MCF 10A (cell line): ENCODE data around the gene RPRD2. TPM values are rescaled to one million over a fixed set of nuclear protein-coding genes. Genes with fewer than 3 reads are reported as not detected.

ENCODE experiments used
- BruUV-seq: library from RNA; stranded (reverse); fragments of 400-500 nt; replicated peaks from 2 replicates; lab custom pipeline; 2021; lab: Mats Ljungman, UMichigan
- CTCF ChIA-PET: fragments of 300-600 bp; sonication (Branson Sonifier 250); formaldehyde crosslinking; extraction: SDS; loops from one replicate; lab custom pipeline; 2021; ENCODE audit warnings: antibody characterized with exemption, inconsistent platforms; lab: Yijun Ruan, JAX
- POLR2A ChIA-PET: fragments of 300-600, 350-650 bp; sonication (Branson Sonifier 250); formaldehyde crosslinking; extraction: SDS; loops from one replicate; lab custom pipeline; 2020; ENCODE audit warnings: antibody characterized with exemption, inconsistent platforms; lab: Yijun Ruan, JAX
- DNase-seq: peaks from one replicate; pipeline ENCODE4 v3.0.0-alpha.2; 2018; ENCODE audit not compliant: unreplicated experiment
- H3K27ac Mint-ChIP-seq: one replicate; pipeline ENCODE4 v1.8.0; 2022; ENCODE audit warnings: mild to moderate bottlenecking, low read depth, mixed read lengths; ENCODE audit not compliant: unreplicated experiment
- H3K27me3 Mint-ChIP-seq: one replicate; pipeline ENCODE4 v1.8.0; 2022; ENCODE audit warnings: mixed read lengths; ENCODE audit not compliant: insufficient read depth, unreplicated experiment
- H3K36me3 Mint-ChIP-seq: one replicate; pipeline ENCODE4 v1.8.0; 2022; ENCODE audit warnings: mild to moderate bottlenecking, moderate library complexity, mixed read lengths; ENCODE audit not compliant: insufficient read depth, unreplicated experiment
- H3K4me1 Mint-ChIP-seq: one replicate; pipeline ENCODE4 v1.8.0; 2022; ENCODE audit warnings: mixed read lengths; ENCODE audit not compliant: insufficient read depth, unreplicated experiment
- H3K4me3 Mint-ChIP-seq: one replicate; pipeline ENCODE4 v1.8.0; 2022; ENCODE audit warnings: mild to moderate bottlenecking, moderate library complexity, mixed read lengths; ENCODE audit not compliant: unreplicated experiment
- H3K9me3 Mint-ChIP-seq: one replicate; pipeline ENCODE4 v1.8.0; 2022; ENCODE audit warnings: mixed read lengths; ENCODE audit not compliant: unreplicated experiment
- CTCF ChIP-seq: fragments of 200-600 bp; IDR thresholded peaks from one replicate; pipeline ENCODE4 v1.8.0; 2022; ENCODE audit warnings: antibody characterized with exemption, mild to moderate bottlenecking; ENCODE audit not compliant: unreplicated experiment
- intact Hi-C: fragments of 100-400 bp; cut with micrococcal nuclease; formaldehyde crosslinking; loops from 2 replicates; pipeline ENCODE4 v1.14.1; 2022
- total RNA-seq: library from RNA; stranded (reverse); gene quantifications from 2 replicates; pipeline ENCODE4 v1.2.3, GENCODE V29; 2022

Gene RPRD2
- total RNA-seq, 1 experiment from 2014 or later: 35.2 TPM

- intact Hi-C loops: no loop called here
- POLR2A ChIA-PET: interaction anchor here (0.8 to 2.4 kb wide), 4 partner anchors 9 to 66 kb away, joined by 3 to 40 read pairs (median 9); partner anchors contain the start of genes CA14 and RPRD2
- DNase-seq: peak; percentile 73
- no peak for TF ChIP-seq CTCF
- Mint-ChIP-seq H3K27ac (peak overlapping the region; percentile 95), H3K4me1 (peaks cover 10% of the 10 kb centered on the region), H3K4me3 (peak overlapping the region; percentile 98), H3K36me3 (peaks cover 37% of the 10 kb centered on the region), H3K9me3 (no peaks in the 10 kb centered on the region), H3K27me3 (no peaks in the 10 kb centered on the region)
- no TSS peak for BruUV-seq
- CTCF ChIA-PET: no interaction called here
Measured at GRCh38 chr1:150322310-150322709, 41.6 kb upstream of the RPRD2 start.

GRCh38 chr1:150332651-150333290 lies 31.2 kb upstream of the RPRD2 start:
- ChIA-PET CTCF (interaction anchor here (0.6 kb wide), 1 partner anchor 27 kb away, joined by 5 read pairs; no protein-coding TSS in a partner anchor), POLR2A (no interaction called here)
- TF ChIP-seq CTCF: no peak
- BruUV-seq: no TSS peak
- Mint-ChIP-seq H3K36me3 (peaks cover 100% of the 10 kb centered on the region), H3K4me1 (no peaks in the 10 kb centered on the region), H3K4me3 (no peak overlapping the region), H3K27me3 (no peaks in the 10 kb centered on the region), H3K9me3 (no peaks in the 10 kb centered on the region), H3K27ac (no peak overlapping the region)
- no peak for DNase-seq
- intact Hi-C loops: no loop called here

- Mint-ChIP-seq H3K27ac (no peak overlapping the region), H3K9me3 (no peaks in the 10 kb centered on the region), H3K27me3 (no peaks in the 10 kb centered on the region), H3K36me3 (peaks cover 96% of the 10 kb centered on the region), H3K4me3 (no peak overlapping the region), H3K4me1 (no peaks in the 10 kb centered on the region)
- POLR2A ChIA-PET: interaction anchor here (0.6 to 2.0 kb wide), 7 partner anchors 10 to 267 kb away, joined by 3 to 10 read pairs (median 4); partner anchors contain the start of gene RPRD2
- no TSS peak for BruUV-seq
- no peak for DNase-seq
- CTCF ChIA-PET: interaction anchor here (0.7 kb wide), 1 partner anchor 11 kb away, joined by 3 read pairs; no protein-coding TSS in a partner anchor
- intact Hi-C loops: no loop called here
- TF ChIP-seq CTCF: no peak
Measured at GRCh38 chr1:150346316-150346715, 17.6 kb upstream of the RPRD2 start.

- POLR2A ChIA-PET: interaction anchor here (1.6 kb wide), 1 partner anchor 11 kb away, joined by 5 read pairs; the partner anchor contains the start of gene RPRD2
- intact Hi-C loops: no loop called here
- H3K36me3 Mint-ChIP-seq: peaks cover 99% of the 10 kb centered on the region
- no peak for DNase-seq
- CTCF ChIA-PET: no interaction called here
- TF ChIP-seq CTCF: no peak
- no peak overlapping the region for H3K4me3 Mint-ChIP-seq
- no peaks in the 10 kb centered on the region for H3K4me1 Mint-ChIP-seq
- no peaks in the 10 kb centered on the region for H3K9me3 Mint-ChIP-seq
- H3K27ac Mint-ChIP-seq: no peak overlapping the region
- no TSS peak for BruUV-seq
- no peaks in the 10 kb centered on the region for H3K27me3 Mint-ChIP-seq
Measured at GRCh38 chr1:150352866-150353265, 11.1 kb upstream of the RPRD2 start.
